ENCODE measurements around the gene TMEM119. TPM values are rescaled to one million over a fixed set of nuclear protein-coding genes. Genes with fewer than 3 reads are reported as not detected.

The TMEM119 gene
- total and polyA plus RNA-seq, 10 of the 15 experiments (the other 5 are each of a cell fraction or from before 2014, with no cell fraction given) = 0.11 to 0.44 (median 0.19) TPM; not detected in 5

- Histone ChIP-seq H2AFZ (ENCODE audit: control insufficient read depth, low read depth, low read length) (no peak overlapping the region), H3K36me3 (ENCODE audit: control insufficient read depth in 2 of 2, insufficient read depth in 2 of 2, low read length in 1 of 2) (no peaks in the 10 kb centered on the region), H3K4me2 (ENCODE audit: control insufficient read depth, insufficient read depth) (no peak overlapping the region), H4K20me1 (ENCODE audit: control insufficient read depth, insufficient read depth) (no peaks in the 10 kb centered on the region), H3K4me3 (no peak overlapping the region), H3K9me3 (replicated peaks; ENCODE audit: control insufficient read depth, insufficient read depth, low read length) (no peaks in the 10 kb centered on the region), H3K9ac (ENCODE audit: control insufficient read depth, insufficient read depth, low read length) (no peak overlapping the region), H3K27ac (ENCODE audit: control insufficient read depth, insufficient read depth) (no peak overlapping the region), H3K27me3 (replicated peaks in 1 of 2; ENCODE audit: control insufficient read depth in 2 of 2, insufficient read depth in 2 of 2, low read length in 1 of 2) (no peaks in the 10 kb centered on the region), H3K79me2 (ENCODE audit: control insufficient read depth, insufficient read depth, low read length) (no peaks in the 10 kb centered on the region), H3K4me1 (ENCODE audit: control insufficient read depth, insufficient read depth, low read length) (no peaks in the 10 kb centered on the region; the same call in 1 of the 2 replicates)
- in situ Hi-C loops (cut with MboI) (no loop called here), intact Hi-C loops (cut with micrococcal nuclease; ENCODE audit: unreplicated experiment) (no loop called here)
- 66% methylated on average over 4 of the region's 4 CpGs for WGBS (ENCODE audit: insufficient coverage, insufficient replicate concordance, low lambda C conversion rate, missing lambda C conversion rate)
- SMC1A ChIA-PET (ENCODE audit: uncharacterized antibody, unreplicated experiment) = interaction anchor here (0.6 to 2.8 kb wide), 2 partner anchors 10 to 13 kb away, joined by 3 to 8 read pairs; no protein-coding TSS in a partner anchor
- no peak for TF ChIP-seq CEBPB (IDR thresholded peaks at IDR 0.05; ENCODE audit: borderline replicate concordance in 1 of 2, low read depth in 2 of 2, low read length in 2 of 2)
- no peak for TF ChIP-seq ETV6 (conservative IDR thresholded peaks at IDR 0.05 in 1 of 2, IDR thresholded peaks at IDR 0.05 in 1 of 2; ENCODE audit: borderline replicate concordance in 1 of 2, low read depth in 1 of 2)
- TF ChIP-seq NR2F1 (conservative IDR thresholded peaks at IDR 0.05) = no peak
- no peak for TF ChIP-seq RBBP5 (conservative IDR thresholded peaks at IDR 0.05)
- TF ChIP-seq ZBTB33 (IDR thresholded peaks at IDR 0.05) = no peak
- no peak for TF ChIP-seq FOS (IDR thresholded peaks at IDR 0.05; ENCODE audit: borderline replicate concordance, extremely low read depth, insufficient read length)
- TF ChIP-seq EP300 (IDR thresholded peaks at IDR 0.05; ENCODE audit: borderline replicate concordance in 1 of 2, control insufficient read depth in 1 of 2, low read depth in 2 of 2, low read length in 2 of 2) = no peak
- TF ChIP-seq ESRRA (IDR thresholded peaks at IDR 0.05; ENCODE audit: low read length) = no peak
- TF ChIP-seq ZNF592 (IDR thresholded peaks at IDR 0.05) = no peak
- TF ChIP-seq NFXL1 (IDR thresholded peaks at IDR 0.05; ENCODE audit: borderline replicate concordance) = no peak
- no peak for TF ChIP-seq SIN3A (IDR thresholded peaks at IDR 0.05; ENCODE audit: low read depth, low read length)
- no peak for TF ChIP-seq IRF3 (IDR thresholded peaks at IDR 0.05)
- TF ChIP-seq POLR2AphosphoS2 (IDR thresholded peaks at IDR 0.05; ENCODE audit: low read depth, low read length) = no peak
- no peak for TF ChIP-seq E2F4 (IDR thresholded peaks at IDR 0.05; ENCODE audit: low read depth, low read length)
- no peak for TF ChIP-seq MEF2A (IDR thresholded peaks at IDR 0.05; ENCODE audit: insufficient read depth, low read depth, low read length)
- TF ChIP-seq KAT2A (conservative IDR thresholded peaks at IDR 0.05; ENCODE audit: control insufficient read depth, low read depth, low read length) = no peak
- ATAC-seq (no peak), FAIRE-seq (no peak), DNase-seq (ENCODE audit: low read depth, low spot score) (no peak)
- no TSS peak for BruUV-seq (replicated peaks)
- POLR2A ChIA-PET = interaction anchor here (1.0 kb wide), 1 partner anchor 15 kb away, joined by 3 read pairs; no protein-coding TSS in a partner anchor
- RAD21 ChIA-PET (ENCODE audit: unreplicated experiment) = no interaction called here
- CTCF ChIA-PET = interaction anchor here (0.5 to 1.4 kb wide), 4 partner anchors 10 to 56 kb away, joined by 3 to 6 read pairs (median 4); no protein-coding TSS in a partner anchor
Observed at GRCh38 chr12:108585864-108586263, 12.0 kb downstream of the TMEM119 start.

Data from GM12878 (cell line).